ENCODE measurements around the gene AMPD2. TPM values are rescaled to one million over a fixed set of nuclear protein-coding genes. Genes with fewer than 3 reads are reported as not detected.

AMPD2 gene
- total and polyA plus RNA-seq, 2 of the 8 experiments (the other 6 are each of a cell fraction or from before 2014, with no cell fraction given): 37.2 to 67.7 TPM

GRCh38 chr1:109578947-109579443, 40.6 kb upstream of the AMPD2 start:
- no peak overlapping the region for H3K14ac ChIP-seq (ENCODE audit: insufficient read length)
- H3K4me2 ChIP-seq (ENCODE audit: insufficient read depth in 1 of 2, low read depth in 2 of 2, low read length in 2 of 2): no peak overlapping the region
- H3K23me2 ChIP-seq (ENCODE audit: low read depth, low read length): no peaks in the 10 kb centered on the region
- DNase-seq (ENCODE audit: low read depth in 1 of 2, low spot score in 2 of 2) (no peak), FAIRE-seq (no peak)
- H2BK15ac ChIP-seq (ENCODE audit: low read length): no peak overlapping the region
- H3K4ac ChIP-seq (replicated peaks; ENCODE audit: insufficient read length, low read depth, low read length): no peak overlapping the region
- H4K91ac ChIP-seq (replicated peaks; ENCODE audit: insufficient read length, low read length): no peak overlapping the region
- no peak overlapping the region for H4K5ac ChIP-seq (ENCODE audit: insufficient read length, low read depth, low read length)
- H3K79me2 ChIP-seq (ENCODE audit: control insufficient read depth in 1 of 2, insufficient read depth in 2 of 2, low read length in 2 of 2): no peaks in the 10 kb centered on the region
- ChIA-PET CTCF (ENCODE audit: partially characterized antibody) (interaction anchor here (0.9 to 1.2 kb wide), 6 partner anchors 10 to 405 kb away, joined by 3 to 4 read pairs (median 3); no protein-coding TSS in a partner anchor), POLR2A (ENCODE audit: partially characterized antibody) (no interaction called here)
- H3K27me3 ChIP-seq (replicated peaks in 1 of 4; ENCODE audit: control insufficient read depth in 3 of 4, extremely low read depth in 1 of 4, insufficient read depth in 3 of 4, low read length in 3 of 4): no peaks in the 10 kb centered on the region
- no peak overlapping the region for H3K4me3 ChIP-seq (ENCODE audit: extremely low read depth in 1 of 4, insufficient read depth in 2 of 4, low read depth in 3 of 4, low read length in 4 of 4)
- H3K23ac ChIP-seq (ENCODE audit: insufficient read length): no peak overlapping the region
- no peaks in the 10 kb centered on the region for H3K4me1 ChIP-seq (replicated peaks in 1 of 4; ENCODE audit: control insufficient read depth in 3 of 4, insufficient read depth in 4 of 4, low read length in 3 of 4)
- no peak overlapping the region for H3K56ac ChIP-seq (replicated peaks; ENCODE audit: insufficient read length, low read depth, low read length)
- H2AK5ac ChIP-seq (ENCODE audit: low read depth, low read length): no peak overlapping the region
- H2BK20ac ChIP-seq (ENCODE audit: low read length): no peak overlapping the region
- H4K20me1 ChIP-seq (replicated peaks in 1 of 2; ENCODE audit: control insufficient read depth in 1 of 2, insufficient read depth in 2 of 2, low read length in 2 of 2): no peaks in the 10 kb centered on the region
- WGBS, 2 experiments (ENCODE audit: extremely low coverage in 1 of 2, insufficient coverage in 1 of 2, insufficient read length in 1 of 2, insufficient replicate concordance in 2 of 2, low coverage in 1 of 2, low lambda C conversion rate in 2 of 2, missing lambda C conversion rate in 1 of 2): 92% methylated on average over 3 of the region's 3 CpGs; no CpG with 5 or more reads in 1 of the 2 experiments
- no peak overlapping the region for H2AFZ ChIP-seq (ENCODE audit: low read length)
- no peaks in the 10 kb centered on the region for H3K9me3 ChIP-seq (ENCODE audit: insufficient read depth in 2 of 2, low read depth in 1 of 2, low read length in 1 of 2)
- no peak overlapping the region for H2BK12ac ChIP-seq (ENCODE audit: low read depth, low read length)
- no peak overlapping the region for H2BK120ac ChIP-seq (replicated peaks; ENCODE audit: low read depth, low read length)
- TF ChIP-seq EZH2 (IDR thresholded peaks at IDR 0.05; ENCODE audit: low read depth, low read length, severe bottlenecking) (no peak), TAF7 (optimal IDR thresholded peaks at IDR 0.05; ENCODE audit: borderline replicate concordance, low read depth, low read length) (no peak), HDAC2 (IDR thresholded peaks at IDR 0.05; ENCODE audit: borderline replicate concordance in 1 of 2, low read depth in 2 of 2, low read length in 2 of 2) (no peak), SUZ12 (IDR thresholded peaks at IDR 0.05; ENCODE audit: low read length) (no peak), KDM1A (IDR thresholded peaks at IDR 0.05; ENCODE audit: borderline replicate concordance, low read length) (no peak), BRCA1 (IDR thresholded peaks at IDR 0.05; ENCODE audit: low read depth, low read length) (no peak), TEAD4 (IDR thresholded peaks at IDR 0.05; ENCODE audit: low read depth, low read length) (no peak), POU5F1 (IDR thresholded peaks at IDR 0.05; ENCODE audit: low read depth, low read length) (no peak), EGR1 (IDR thresholded peaks at IDR 0.05; ENCODE audit: borderline replicate concordance, low read depth, low read length) (no peak)
- no peak overlapping the region for H2BK5ac ChIP-seq (ENCODE audit: low read depth, low read length)
- H3K27ac ChIP-seq (ENCODE audit: low read depth, low read length): no peak overlapping the region
- no peak overlapping the region for H3K18ac ChIP-seq (ENCODE audit: extremely low read depth, low read length)
- H3K9ac ChIP-seq (replicated peaks in 1 of 4; ENCODE audit: extremely low read depth in 1 of 4, low read depth in 3 of 4, low read length in 3 of 4): no peak overlapping the region
- peaks cover 2 to 37% (median 14%) of the 10 kb centered on the region in 4 experiments; a peak in 7 of 8 replicates for H3K36me3 ChIP-seq (ENCODE audit: control insufficient read depth in 2 of 4, insufficient read depth in 4 of 4, low read length in 3 of 4)
- H4K8ac ChIP-seq (ENCODE audit: extremely low read depth, insufficient read depth, low read length): no peak overlapping the region
- no peaks in the 10 kb centered on the region for H3K79me1 ChIP-seq (ENCODE audit: low read depth, low read length)

All from H1 (cell line).